HG02623 (cell line): ENCODE measurements around the gene PRKCZ.

Experiments used
- ATAC-seq: cut with Tn5 transposase; IDR thresholded peaks from one replicate; pipeline ENCODE4 v1.9.1; 2021; ENCODE audit warnings: moderate library complexity; ENCODE audit not compliant: unreplicated experiment

The PRKCZ gene

DNA sequence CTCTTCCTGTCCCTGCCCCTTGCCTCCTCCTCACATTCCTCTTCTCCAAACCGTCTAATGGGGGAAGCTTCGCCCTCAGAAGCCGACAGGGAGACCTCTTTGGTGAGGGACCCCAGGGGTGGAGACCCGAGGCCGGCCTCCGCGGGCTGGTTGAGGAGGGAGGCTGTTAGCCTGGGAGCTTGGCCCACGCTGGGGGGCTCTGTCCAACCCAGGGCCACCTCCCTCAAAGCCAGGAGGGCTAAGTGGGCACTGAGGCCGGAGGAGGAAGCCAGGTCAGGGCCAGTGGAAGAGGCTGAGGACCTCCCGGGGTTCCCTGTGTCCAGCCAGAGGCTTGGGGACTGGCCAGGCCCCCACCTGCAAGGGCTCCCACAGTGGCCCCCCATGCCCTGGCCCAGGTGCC lies 25.8 kb upstream of the PRKCZ start:
- no peak for ATAC-seq

GRCh38 chr1:2024887-2025286 lies 25.3 kb upstream of the PRKCZ start:
- no peak for ATAC-seq

GRCh38 chr1:2025491-2025981 lies 24.7 kb upstream of the PRKCZ start:
- ATAC-seq, result no peak

- ATAC-seq, result no peak
These were observed 22.1 kb upstream of the PRKCZ start for GRCh38 chr1:2027961-2028583.

DNA sequence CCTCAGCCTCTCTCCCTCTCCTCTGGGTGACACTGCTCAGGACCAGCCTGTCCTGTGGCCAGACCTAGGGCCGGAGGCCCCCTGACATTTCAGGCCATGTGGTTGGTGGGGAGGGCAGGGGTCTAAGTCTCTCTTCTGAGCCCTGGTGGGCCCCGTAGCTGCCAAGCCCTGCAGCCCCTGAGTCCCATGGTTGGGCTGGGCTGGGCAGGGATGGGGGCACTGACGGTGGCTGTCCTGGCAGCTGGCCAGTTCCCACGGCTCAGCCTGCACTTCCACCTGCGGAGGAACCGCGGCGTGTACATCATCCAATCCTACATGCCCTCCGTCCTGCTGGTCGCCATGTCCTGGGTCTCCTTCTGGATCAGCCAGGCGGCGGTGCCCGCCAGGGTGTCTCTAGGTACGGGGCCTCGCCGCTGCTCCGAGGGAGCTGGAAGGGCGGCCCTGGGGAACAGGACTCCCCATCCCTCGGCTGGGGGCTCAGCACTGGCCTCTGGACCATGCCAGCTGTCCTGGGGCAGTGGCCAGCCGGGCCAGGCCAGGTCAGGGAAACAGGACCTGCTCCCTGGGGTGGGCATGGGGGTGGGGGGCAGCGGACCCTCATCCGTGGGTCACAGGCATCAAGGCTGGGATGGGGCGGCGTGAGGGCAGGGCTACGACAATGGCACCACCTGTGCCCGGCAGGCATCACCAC lies 21.2 kb upstream of the PRKCZ start:
- no peak for ATAC-seq

- no peak for ATAC-seq
These were observed 20.6 kb upstream of the PRKCZ start for GRCh38 chr1:2029561-2029960.

- ATAC-seq, result no peak
These were observed 19.9 kb upstream of the PRKCZ start for GRCh38 chr1:2030076-2030871.

DNA sequence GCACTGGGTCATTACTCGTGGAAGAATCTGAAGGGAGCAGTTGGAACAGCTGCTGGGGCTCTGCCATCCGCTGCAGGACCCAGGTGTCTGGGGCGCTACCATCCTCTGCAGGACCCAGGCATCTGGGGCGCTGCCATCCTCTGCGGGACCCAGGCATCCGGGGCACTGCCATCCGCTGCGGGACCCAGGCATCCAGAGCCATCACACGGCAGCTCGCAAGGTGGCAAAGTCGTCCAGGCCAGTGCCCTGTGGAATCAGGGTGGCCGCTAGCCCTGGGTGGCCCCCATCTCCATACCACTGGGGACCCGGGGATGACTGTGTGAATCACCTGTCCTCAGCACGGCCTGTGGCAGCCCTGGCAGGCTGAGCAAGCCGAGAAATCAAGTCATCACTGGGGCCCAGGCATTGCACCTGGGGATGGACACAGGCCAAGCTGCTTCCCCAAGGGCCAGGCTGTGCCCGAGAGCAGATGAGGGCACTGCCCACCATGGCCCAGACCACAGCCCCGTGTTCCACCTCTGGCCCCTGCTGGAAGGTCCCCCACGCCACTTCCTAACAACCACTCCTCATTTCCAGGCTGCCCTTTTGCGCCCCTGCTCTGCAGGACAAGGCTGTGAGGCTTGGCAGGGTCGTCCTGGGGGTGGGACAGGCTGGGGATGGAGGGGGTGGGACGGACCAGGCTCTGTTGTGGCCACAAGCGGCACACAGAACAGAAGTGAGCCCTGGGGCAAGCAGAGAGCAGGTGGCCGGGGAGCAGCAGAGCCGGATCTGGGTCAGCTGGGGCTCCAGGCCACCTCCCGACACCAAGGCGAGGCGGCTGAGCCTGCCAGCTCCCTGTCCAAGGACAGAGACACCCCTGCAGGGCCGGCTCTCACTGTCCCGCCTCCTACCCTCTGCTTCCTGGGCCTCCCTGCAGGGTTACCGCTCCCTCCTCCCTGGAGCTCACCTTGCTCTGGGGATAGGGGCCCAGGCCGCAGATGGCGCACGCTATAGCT lies 18.4 kb upstream of the PRKCZ start:
- no peak for ATAC-seq

DNA sequence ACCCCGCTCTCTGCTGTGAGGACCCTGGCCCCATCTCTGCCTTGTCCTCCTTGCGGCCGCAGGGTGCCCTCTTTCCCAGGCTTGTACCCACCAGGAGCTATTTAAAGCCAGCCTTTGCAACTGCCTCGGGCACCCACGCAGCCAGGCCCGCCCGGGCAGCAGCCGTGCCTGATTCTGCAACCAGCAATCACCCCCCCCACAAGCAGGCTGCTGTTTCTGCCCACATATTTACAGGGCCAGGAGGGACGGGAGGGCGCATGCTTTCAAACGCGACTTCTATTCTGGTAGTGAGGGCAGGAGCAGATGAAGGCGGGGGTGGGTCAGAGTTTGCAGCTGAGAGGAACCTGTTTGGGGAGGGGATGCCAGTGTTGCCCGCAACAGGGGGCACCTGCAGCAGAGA lies 17.5 kb upstream of the PRKCZ start:
- ATAC-seq, result no peak

DNA sequence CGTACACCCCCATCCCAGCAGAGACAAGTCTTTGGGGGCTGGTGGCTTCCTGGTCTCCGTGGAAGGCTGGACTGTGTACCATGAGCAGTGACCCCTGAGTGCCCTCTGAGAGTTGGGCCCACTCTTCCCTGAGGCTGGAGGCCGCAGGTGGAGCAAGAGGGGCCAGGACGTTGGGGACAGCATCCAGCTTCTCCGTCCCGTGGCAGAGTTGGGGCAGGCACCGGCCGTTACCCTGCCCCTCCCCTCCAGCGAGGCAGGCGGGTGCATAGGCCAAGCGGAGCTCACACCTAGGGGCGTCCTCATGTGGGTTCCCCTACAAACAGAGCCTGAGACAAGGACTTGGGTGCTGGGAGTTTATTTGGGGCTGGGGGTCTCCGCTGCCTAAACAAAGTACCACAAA lies 17.0 kb upstream of the PRKCZ start:
- no peak for ATAC-seq

GRCh38 chr1:2036287-2036686 lies 13.9 kb upstream of the PRKCZ start:
- no peak for ATAC-seq

- ATAC-seq, result no peak
These were observed 12.8 kb upstream of the PRKCZ start for GRCh38 chr1:2037314-2037979.

GRCh38 chr1:2038229-2038628 lies 12.0 kb upstream of the PRKCZ start:
- ATAC-seq, result no peak

- ATAC-seq, result no peak
These were observed 11.0 kb upstream of the PRKCZ start for GRCh38 chr1:2039251-2039650.

DNA sequence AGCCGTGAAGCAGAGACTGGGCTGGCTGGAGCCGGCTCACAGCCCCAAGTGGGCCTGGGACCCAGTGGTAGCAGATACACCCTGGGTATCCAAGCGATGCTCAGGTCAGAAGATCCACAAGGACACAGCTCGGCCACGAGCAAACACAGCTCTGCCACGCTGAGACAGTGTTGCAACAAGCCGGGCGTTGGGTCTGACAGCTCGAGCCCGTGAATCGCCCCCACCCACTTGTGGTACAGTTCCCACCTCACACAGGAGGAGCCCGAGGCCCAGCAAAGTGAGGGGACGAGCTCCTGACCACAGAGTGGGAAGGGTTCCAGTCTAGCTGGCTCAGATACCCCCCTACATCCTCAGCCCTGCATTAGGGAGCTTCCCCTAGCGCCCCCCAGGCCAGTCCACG lies 8.9 kb upstream of the PRKCZ start:
- ATAC-seq, result no peak

DNA sequence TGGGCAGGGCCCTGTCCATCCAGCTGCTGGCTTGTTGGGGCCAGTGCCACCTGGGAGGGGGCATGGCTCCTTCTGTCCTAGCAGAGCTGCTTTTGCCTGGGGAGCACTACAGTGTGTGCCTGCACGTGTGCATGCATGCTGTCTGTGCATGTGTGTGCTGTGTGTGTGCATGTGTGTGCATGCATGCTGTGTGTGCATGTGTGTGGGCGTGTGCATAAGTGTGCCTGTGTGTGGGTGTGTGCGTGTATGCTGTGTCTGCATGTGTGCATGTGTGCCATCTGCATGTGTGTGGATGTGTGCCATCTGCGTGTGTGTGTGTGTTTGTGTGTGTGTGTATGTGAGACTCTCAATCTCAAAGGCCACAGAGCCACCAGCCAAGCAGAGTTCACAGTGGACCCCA lies 8.3 kb upstream of the PRKCZ start:
- ATAC-seq, result no peak

DNA sequence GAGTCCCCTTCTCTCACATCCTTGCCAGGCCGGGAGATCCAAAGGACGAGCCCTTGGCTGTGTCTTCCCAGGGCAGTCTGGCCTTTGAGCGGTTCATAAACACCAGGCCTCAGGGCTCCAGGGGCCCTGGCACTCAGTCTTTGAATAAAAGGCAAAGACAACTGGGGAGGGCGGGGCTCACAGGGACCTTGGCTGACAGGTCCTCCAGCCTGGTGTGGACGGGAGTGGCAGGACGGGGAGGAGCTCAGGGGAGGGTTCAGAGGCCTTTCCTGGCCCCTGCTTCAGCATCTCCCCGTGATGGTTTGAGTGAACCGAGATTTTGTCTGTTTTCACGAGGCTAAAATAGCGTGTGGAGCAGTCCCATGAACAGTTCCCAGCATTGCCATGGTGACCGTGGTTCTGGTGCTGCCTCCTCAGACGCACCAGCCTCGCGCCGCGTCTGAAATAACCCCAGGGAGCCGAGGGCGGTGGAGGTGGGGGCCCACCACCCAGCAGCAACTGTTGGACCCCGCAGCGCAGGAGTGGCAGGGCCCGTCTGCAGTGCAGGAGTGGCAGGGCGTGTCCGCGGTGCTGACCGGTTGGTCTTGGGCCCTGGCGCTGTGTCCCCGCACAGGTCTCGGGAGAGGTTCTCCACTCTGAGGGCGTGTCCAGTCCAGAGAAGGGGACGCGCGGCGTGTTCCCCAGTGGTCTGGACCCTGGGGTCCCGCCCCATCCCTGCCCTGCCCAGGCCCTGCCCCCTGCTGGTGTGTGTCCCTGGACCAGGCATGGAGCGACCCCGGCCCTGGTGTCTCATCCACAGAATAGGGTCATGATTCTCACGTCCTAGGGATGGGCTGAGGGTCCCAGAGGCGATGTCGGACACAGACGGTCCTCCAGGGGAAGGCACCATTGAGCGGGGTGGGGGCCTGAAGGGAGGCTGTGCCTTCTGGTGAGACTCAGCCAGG lies 7.1 kb upstream of the PRKCZ start:
- no peak for ATAC-seq

DNA sequence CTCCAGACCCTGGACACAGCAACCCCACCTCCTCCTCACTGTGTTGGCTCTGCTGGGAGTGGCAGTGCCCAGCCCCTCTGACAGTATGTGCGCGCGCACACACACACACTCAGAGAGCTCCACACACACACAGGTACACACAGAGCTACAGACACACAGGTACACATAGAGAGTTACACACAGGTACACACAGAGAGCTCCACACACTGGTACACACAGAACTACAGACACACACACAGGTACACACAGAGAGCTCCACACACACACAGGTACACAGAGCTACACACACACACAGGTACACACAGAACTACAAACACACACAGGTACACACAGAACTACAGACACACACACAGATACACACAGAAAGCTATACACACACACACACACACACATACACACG lies 6.3 kb upstream of the PRKCZ start:
- no peak for ATAC-seq
